ENCODE data around the gene NTSR2. TPM values are rescaled to one million over a fixed set of nuclear protein-coding genes. Genes with fewer than 3 reads are reported as not detected.

The NTSR2 gene
- total RNA-seq: not detected
- not detected for polyA plus RNA-seq

GRCh38 chr2:11669454-11670291 is at the start of gene NTSR2:
Gene NTSR2, minus strand, starts transcription at chr2:11670195. Its CDS starts 66 bp downstream, at chr2:11670129.
- FAIRE-seq (no peak), ATAC-seq (peak; percentile 99 to 100 (median 100)), DNase-seq (peak; percentile 59 to 87 (median 80))
- intact Hi-C loops (cut with DNase I): no loop called here
- Histone ChIP-seq H3K4me3 (peak within 1 kb of the TSS in 1 of 4 donors; percentile 27), H3K27me3 (no peaks in the 10 kb centered on the region), H3K4me1 (peaks cover 0 to 3% (median 2%) of the 10 kb centered on the region in 3 donors), H3K36me3 (no peaks in the 10 kb centered on the region), H3K27ac (no peak within 1 kb of the TSS), H3K9me3 (no peaks in the 10 kb centered on the region)
- WGBS, 2 donors: 14 to 17% methylated on average over 77 to 93 of the region's 93 CpGs
- no peak for TF ChIP-seq CTCF (IDR thresholded peaks at IDR 0.05)

- no peaks in the 10 kb centered on the region for H3K27me3 ChIP-seq
- no peak for FAIRE-seq
- DNase-seq: no peak
- H3K27ac ChIP-seq: no peak overlapping the region
- no peak overlapping the region for H3K4me3 ChIP-seq
- WGBS, 2 donors: 40 to 51% methylated on average over 6 of the region's 6 CpGs
- no peaks in the 10 kb centered on the region for H3K36me3 ChIP-seq
- no peak for ATAC-seq
- intact Hi-C loops (cut with DNase I): no loop called here
- peaks cover 0 to 10% (median 5%) of the 10 kb centered on the region in 3 donors for H3K4me1 ChIP-seq
- no peak for TF ChIP-seq CTCF (IDR thresholded peaks at IDR 0.05)
- no peaks in the 10 kb centered on the region for H3K9me3 ChIP-seq
Measured at GRCh38 chr2:11719230-11719977, 49.4 kb upstream of the NTSR2 start.

GRCh38 chr2:11718606-11719005 is 48.6 kb upstream of the NTSR2 start:
- intact Hi-C loops (cut with DNase I): no loop called here
- no peak overlapping the region for H3K27ac ChIP-seq
- H3K4me1 ChIP-seq: peaks cover 0 to 10% (median 5%) of the 10 kb centered on the region in 3 donors
- H3K9me3 ChIP-seq: no peaks in the 10 kb centered on the region
- 56 to 57% methylated on average over 5 of the region's 5 CpGs for WGBS, 2 donors
- no peak for DNase-seq
- no peaks in the 10 kb centered on the region for H3K36me3 ChIP-seq
- no peak for ATAC-seq
- H3K4me3 ChIP-seq: no peak overlapping the region
- no peak for TF ChIP-seq CTCF (IDR thresholded peaks at IDR 0.05)
- no peaks in the 10 kb centered on the region for H3K27me3 ChIP-seq
- no peak for FAIRE-seq

GRCh38 chr2:11717623-11718022 is 47.6 kb upstream of the NTSR2 start:
- Histone ChIP-seq H3K4me1 (peaks cover 0 to 10% (median 1%) of the 10 kb centered on the region in 3 donors), H3K27me3 (no peaks in the 10 kb centered on the region), H3K27ac (no peak overlapping the region), H3K9me3 (no peaks in the 10 kb centered on the region), H3K4me3 (no peak overlapping the region), H3K36me3 (no peaks in the 10 kb centered on the region)
- ATAC-seq (no peak), FAIRE-seq (no peak), DNase-seq (no peak)
- no peak for TF ChIP-seq CTCF (IDR thresholded peaks at IDR 0.05)
- 43 to 68% methylated on average over 1 of the region's 1 CpG for WGBS, 2 donors
- intact Hi-C loops (cut with DNase I): no loop called here
